SK-N-SH (cell line): ENCODE data around the gene PNCK. TPM values are rescaled to one million over a fixed set of nuclear protein-coding genes. Genes with fewer than 3 reads are reported as not detected.
A peak's percentile ranks its signal among the peaks of the same experiment; 100 is the strongest.

Source experiments
- CTCF ChIA-PET: fragments of 300-600, 350-600 bp; formaldehyde crosslinking; extraction: SDS; loops from one replicate; lab custom pipeline; 2021; lab: Yijun Ruan, JAX
- POLR2A ChIA-PET: fragments of 350-600 bp; sonication (Branson Sonifier 250); formaldehyde crosslinking; extraction: SDS; loops from one replicate; lab custom pipeline; 2020; ENCODE audit warnings: antibody characterized with exemption, inconsistent platforms; lab: Yijun Ruan, JAX
- DNase-seq: peaks from one replicate; pipeline ENCODE4 v3.0.0; 2012
- H2AFZ ChIP-seq: fragments of 200-600 bp; sonication (generic); 2 replicates; pipeline ENCODE4 v1.8.1; 2016; ENCODE audit warnings: antibody characterized with exemption, mild to moderate bottlenecking, low read depth
- H3F3A ChIP-seq: fragments of 200-600 bp; sonication (generic); replicated peaks from 2 replicates; pipeline ENCODE3; 2016; ENCODE audit warnings: antibody characterized with exemption, mild to moderate bottlenecking; ENCODE audit not compliant: insufficient read depth
- H3K27ac ChIP-seq, 2 experiments: fragments of 200-500 bp in 1 of 2; fragments of 200-600 bp in 1 of 2; sonication (Bioruptor generic) in 1 of 2; sonication (generic), shearing (Covaris generic) in 1 of 2; 2 replicates each; pipeline versions ENCODE4 v1.5.1 to v1.6.1; 2014 to 2016; ENCODE audit warnings: low read depth in 2 of 2, inconsistent platforms in 1 of 2, low read length in 1 of 2, mild to moderate bottlenecking in 1 of 2, mixed read lengths in 1 of 2
- H3K27me3 ChIP-seq: fragments of 200-600 bp; sonication (generic), shearing (Covaris generic); 2 replicates; pipeline ENCODE4 v1.6.1; 2016; ENCODE audit warnings: mixed run types; ENCODE audit not compliant: insufficient read depth
- H3K36me3 ChIP-seq, 2 experiments: fragments of 200-500 bp in 1 of 2; fragments of 200-600 bp in 1 of 2; sonication (Bioruptor generic) in 1 of 2; sonication (generic) in 1 of 2; replicated peaks in 1 of 2; 2 replicates each; pipeline versions ENCODE3 to v1.5.1; 2014 to 2016; ENCODE audit warnings: low read length in 1 of 2, mild to moderate bottlenecking in 1 of 2; ENCODE audit not compliant: insufficient read depth in 2 of 2, control insufficient read depth in 1 of 2
- H3K4me1 ChIP-seq, 2 experiments: fragments of 200-500 bp in 1 of 2; fragments of 200-600 bp in 1 of 2; sonication (Bioruptor generic) in 1 of 2; sonication (generic), shearing (Covaris generic) in 1 of 2; 2 replicates each; pipeline versions ENCODE4 v1.5.1 to v1.6.1; 2014 to 2016; ENCODE audit warnings: low read depth in 1 of 2, low read length in 1 of 2, mixed run types in 1 of 2; ENCODE audit not compliant: insufficient read depth in 2 of 2, control insufficient read depth in 1 of 2
- H3K4me2 ChIP-seq: fragments of 200-600 bp; sonication (generic), shearing (Covaris generic); 2 replicates; pipeline ENCODE4 v1.6.1; 2017; ENCODE audit warnings: mixed run types
- H3K4me3 ChIP-seq, 2 experiments: fragments of 200-500 bp in 1 of 2; fragments of 200-600 bp in 1 of 2; sonication (Bioruptor generic) in 1 of 2; sonication (generic), shearing (Covaris generic) in 1 of 2; 2 replicates each; pipeline versions ENCODE4 v1.5.1 to v1.8.1; 2014 to 2016; ENCODE audit warnings: low read depth in 2 of 2, inconsistent platforms in 1 of 2, low read length in 1 of 2, mild to moderate bottlenecking in 1 of 2, mixed read lengths in 1 of 2, moderate library complexity in 1 of 2
- H3K79me2 ChIP-seq: fragments of 200-600 bp; sonication (generic); 2 replicates; pipeline ENCODE4 v1.8.1; 2017; ENCODE audit warnings: mild to moderate bottlenecking; ENCODE audit not compliant: insufficient read depth
- H3K9ac ChIP-seq: fragments of 200-600 bp; sonication (generic); 2 replicates; pipeline ENCODE4 v1.6.1; 2017; ENCODE audit warnings: mixed run types
- H3K9me2 ChIP-seq: fragments of 200-600 bp; sonication (generic); 2 replicates; pipeline ENCODE4 v1.6.1; 2017; ENCODE audit warnings: mixed run types
- H3K9me3 ChIP-seq: fragments of 200-600 bp; sonication (generic); 2 replicates; pipeline ENCODE4 v1.6.1; 2017; ENCODE audit warnings: mixed run types, mild to moderate bottlenecking, moderate library complexity
- H4K20me1 ChIP-seq: fragments of 200-600 bp; sonication (generic); 2 replicates; pipeline ENCODE4 v1.6.1; 2017; ENCODE audit warnings: mild to moderate bottlenecking, mixed run types; ENCODE audit not compliant: insufficient read depth
- FOSL2 ChIP-seq: IDR thresholded peaks from 2 replicates; pipeline ENCODE4 v1.4.0; 2012; ENCODE audit warnings: low read depth, mild to moderate bottlenecking, moderate library complexity, borderline replicate concordance
- FOXM1 ChIP-seq: IDR thresholded peaks from 2 replicates; pipeline ENCODE4 v1.4.0; 2012; ENCODE audit warnings: low read depth, mild to moderate bottlenecking
- NFIC ChIP-seq: IDR thresholded peaks from 2 replicates; pipeline ENCODE4 v1.4.0; 2012; ENCODE audit warnings: borderline replicate concordance
- RCOR1 ChIP-seq: fragments of 150-350 bp; IDR thresholded peaks from 2 replicates; pipeline ENCODE4 v1.6.1; 2017; ENCODE audit warnings: antibody characterized with exemption, low read length
- RFX5 ChIP-seq: IDR thresholded peaks from 2 replicates; pipeline ENCODE4 v1.6.1; 2012; ENCODE audit warnings: mild to moderate bottlenecking, improper control_type of control experiment, low read length
- RXRA ChIP-seq: IDR thresholded peaks from 2 replicates; pipeline ENCODE4 v1.4.0; 2012; ENCODE audit warnings: low read depth, mild to moderate bottlenecking, borderline replicate concordance
- SIN3A ChIP-seq: IDR thresholded peaks from 2 replicates; pipeline ENCODE4 v1.6.1; 2012; ENCODE audit warnings: low read depth, mild to moderate bottlenecking, low read length, moderate library complexity, borderline replicate concordance
- TAF1 ChIP-seq: IDR thresholded peaks from 2 replicates; pipeline ENCODE4 v1.6.1; 2012; ENCODE audit warnings: low read depth, mild to moderate bottlenecking, low read length, moderate library complexity, borderline replicate concordance
- TCF12 ChIP-seq: IDR thresholded peaks from 2 replicates; pipeline ENCODE4 v1.4.0; 2012
- WGBS: methylation state at CpG from one replicate; pipeline ENCODE4 v1.1.6; 2017; ENCODE audit warnings: low lambda C conversion rate; 5-methylcytosine and 5-hydroxymethylcytosine counted together
- polyA plus RNA-seq, 3 experiments: library from polyadenylated mRNA; depleted of rRNA; stranded (reverse); fragments of >200 nt; gene quantifications; 2 replicates each; pipeline ENCODE4 v1.2.3, GENCODE V29; 2012
- TF ChIP-seq, protein P1 (sequence below): IDR thresholded peaks from 2 replicates; pipeline ENCODE4 v1.4.0; 2012; ENCODE audit warnings: low read depth, borderline replicate concordance
- TF ChIP-seq, protein P2 (sequence below): IDR thresholded peaks from 2 replicates; pipeline ENCODE4 v1.4.0; 2012; ENCODE audit warnings: low read depth, borderline replicate concordance
- TF ChIP-seq, protein P3 (sequence below): IDR thresholded peaks from 2 replicates; pipeline ENCODE4 v1.6.1; 2012; ENCODE audit warnings: mild to moderate bottlenecking, low read depth, low read length, moderate library complexity
- TF ChIP-seq, protein P4 (sequence below): fragments of 150-350 bp; IDR thresholded peaks from 2 replicates; pipeline ENCODE4 v1.6.1; 2016; ENCODE audit warnings: mild to moderate bottlenecking, low read depth, low read length
- TF ChIP-seq, protein P5 (sequence below): fragments of 200-600 bp; sonication (generic); IDR thresholded peaks from 2 replicates; pipeline ENCODE4 v1.6.1; 2017; ENCODE audit warnings: antibody characterized with exemption, mild to moderate bottlenecking, moderate library complexity

Gene PNCK
- polyA plus RNA-seq, 1 of the 3 experiments (the other 2 are of a cell fraction): 1.2 TPM

DNA sequence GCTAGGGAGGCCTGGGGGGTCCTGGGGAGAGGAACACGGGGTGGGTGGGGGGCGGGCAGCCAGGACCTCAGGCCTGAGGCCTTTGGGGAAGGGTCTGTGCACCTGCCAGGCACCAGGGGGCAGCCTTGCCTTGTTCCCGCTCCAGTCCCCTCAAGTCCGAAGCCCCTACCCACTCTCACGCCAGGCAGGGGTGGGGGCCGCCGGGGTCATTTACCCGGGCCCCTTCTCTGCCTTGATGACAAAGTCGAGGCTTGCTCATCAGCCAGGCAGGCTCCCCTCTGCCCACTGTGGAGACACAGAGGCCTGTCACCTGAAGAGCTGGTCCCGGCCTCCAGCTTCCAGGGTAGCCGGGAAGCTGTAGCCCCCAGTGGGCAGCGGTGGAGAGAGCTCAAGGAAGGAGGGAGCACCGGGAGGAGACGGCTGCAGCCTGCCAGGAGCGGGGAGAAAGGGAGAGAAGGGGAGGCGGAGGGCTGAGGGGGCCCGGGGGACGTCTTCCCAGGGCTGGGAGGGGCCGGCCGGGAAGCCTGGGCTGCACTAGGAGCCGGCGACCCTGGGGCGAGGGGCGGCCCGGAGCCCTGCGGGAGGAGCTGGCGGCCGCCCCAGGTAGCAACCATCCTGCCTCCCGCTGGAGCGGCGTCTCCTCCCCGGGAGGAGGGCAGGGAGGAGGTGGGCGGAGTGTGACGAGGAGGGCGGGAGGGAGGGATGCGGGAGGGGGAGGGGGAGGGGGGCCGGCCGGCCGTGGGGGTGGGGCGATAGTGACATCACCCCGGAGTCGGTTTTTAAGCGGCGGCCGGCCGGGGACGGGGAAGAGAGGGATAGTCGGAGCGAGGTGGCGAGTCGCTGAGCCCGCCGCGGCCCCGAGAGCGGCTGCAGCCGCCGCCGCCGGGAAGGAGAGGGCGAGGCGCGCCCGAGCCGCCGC, 13.8 kb upstream of the PNCK start, which contains the start of gene SLC6A8 (continued):
- TF ChIP-seq, protein P1, sequence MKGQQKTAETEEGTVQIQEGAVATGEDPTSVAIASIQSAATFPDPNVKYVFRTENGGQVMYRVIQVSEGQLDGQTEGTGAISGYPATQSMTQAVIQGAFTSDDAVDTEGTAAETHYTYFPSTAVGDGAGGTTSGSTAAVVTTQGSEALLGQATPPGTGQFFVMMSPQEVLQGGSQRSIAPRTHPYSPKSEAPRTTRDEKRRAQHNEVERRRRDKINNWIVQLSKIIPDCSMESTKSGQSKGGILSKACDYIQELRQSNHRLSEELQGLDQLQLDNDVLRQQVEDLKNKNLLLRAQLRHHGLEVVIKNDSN: no peak
- TF ChIP-seq NFIC (no peak), SIN3A (no peak), TAF1 (peak; percentile 68)

DNA sequence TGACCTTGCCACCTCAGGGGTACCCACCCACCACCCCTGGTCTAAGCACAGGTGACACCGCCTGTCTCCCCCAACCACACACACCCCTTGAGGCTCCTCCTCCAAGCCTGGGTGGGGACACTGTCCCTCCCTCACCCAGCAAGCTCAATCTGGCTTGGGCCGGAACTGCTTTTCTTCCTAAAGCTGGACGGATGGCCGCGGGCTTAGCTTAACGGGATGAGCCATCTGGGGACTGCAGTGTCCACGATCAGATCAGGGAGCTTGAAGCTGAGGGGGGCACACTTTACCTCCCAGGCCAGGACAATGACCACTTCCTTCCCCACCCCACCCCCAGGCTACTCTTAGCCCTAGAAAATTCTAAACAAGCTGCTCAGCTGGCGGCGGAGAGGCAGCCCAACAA, 13.1 kb upstream of the PNCK start:
- H3K9me3 ChIP-seq: no peaks in the 10 kb centered on the region
- POLR2A ChIA-PET: no interaction called here
- no peaks in the 10 kb centered on the region for H3K9me2 ChIP-seq
- peaks cover 0 to 2% of the 10 kb centered on the region in 2 experiments for H3K36me3 ChIP-seq
- DNase-seq: no peak
- no peaks in the 10 kb centered on the region for H3F3A ChIP-seq
- peaks cover 0 to 36% of the 10 kb centered on the region in 2 experiments; a peak in 1 of 4 replicates for H3K4me1 ChIP-seq
- no peak overlapping the region for H3K4me3 ChIP-seq
- H3K9ac ChIP-seq: no peak overlapping the region
- CTCF ChIA-PET: interaction anchor here (0.9 to 4.5 kb wide), 7 partner anchors 14 to 133 kb away, joined by 3 to 33 read pairs (median 5); no protein-coding TSS in a partner anchor
- H4K20me1 ChIP-seq: peaks cover 9% of the 10 kb centered on the region; the same call in 1 of the 2 replicates
- no peak overlapping the region for H2AFZ ChIP-seq
- no peak for TF ChIP-seq FOXM1
- TF ChIP-seq, protein P2, sequence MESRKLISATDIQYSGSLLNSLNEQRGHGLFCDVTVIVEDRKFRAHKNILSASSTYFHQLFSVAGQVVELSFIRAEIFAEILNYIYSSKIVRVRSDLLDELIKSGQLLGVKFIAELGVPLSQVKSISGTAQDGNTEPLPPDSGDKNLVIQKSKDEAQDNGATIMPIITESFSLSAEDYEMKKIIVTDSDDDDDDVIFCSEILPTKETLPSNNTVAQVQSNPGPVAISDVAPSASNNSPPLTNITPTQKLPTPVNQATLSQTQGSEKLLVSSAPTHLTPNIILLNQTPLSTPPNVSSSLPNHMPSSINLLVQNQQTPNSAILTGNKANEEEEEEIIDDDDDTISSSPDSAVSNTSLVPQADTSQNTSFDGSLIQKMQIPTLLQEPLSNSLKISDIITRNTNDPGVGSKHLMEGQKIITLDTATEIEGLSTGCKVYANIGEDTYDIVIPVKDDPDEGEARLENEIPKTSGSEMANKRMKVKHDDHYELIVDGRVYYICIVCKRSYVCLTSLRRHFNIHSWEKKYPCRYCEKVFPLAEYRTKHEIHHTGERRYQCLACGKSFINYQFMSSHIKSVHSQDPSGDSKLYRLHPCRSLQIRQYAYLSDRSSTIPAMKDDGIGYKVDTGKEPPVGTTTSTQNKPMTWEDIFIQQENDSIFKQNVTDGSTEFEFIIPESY: no peak
- TF ChIP-seq, protein P3, sequence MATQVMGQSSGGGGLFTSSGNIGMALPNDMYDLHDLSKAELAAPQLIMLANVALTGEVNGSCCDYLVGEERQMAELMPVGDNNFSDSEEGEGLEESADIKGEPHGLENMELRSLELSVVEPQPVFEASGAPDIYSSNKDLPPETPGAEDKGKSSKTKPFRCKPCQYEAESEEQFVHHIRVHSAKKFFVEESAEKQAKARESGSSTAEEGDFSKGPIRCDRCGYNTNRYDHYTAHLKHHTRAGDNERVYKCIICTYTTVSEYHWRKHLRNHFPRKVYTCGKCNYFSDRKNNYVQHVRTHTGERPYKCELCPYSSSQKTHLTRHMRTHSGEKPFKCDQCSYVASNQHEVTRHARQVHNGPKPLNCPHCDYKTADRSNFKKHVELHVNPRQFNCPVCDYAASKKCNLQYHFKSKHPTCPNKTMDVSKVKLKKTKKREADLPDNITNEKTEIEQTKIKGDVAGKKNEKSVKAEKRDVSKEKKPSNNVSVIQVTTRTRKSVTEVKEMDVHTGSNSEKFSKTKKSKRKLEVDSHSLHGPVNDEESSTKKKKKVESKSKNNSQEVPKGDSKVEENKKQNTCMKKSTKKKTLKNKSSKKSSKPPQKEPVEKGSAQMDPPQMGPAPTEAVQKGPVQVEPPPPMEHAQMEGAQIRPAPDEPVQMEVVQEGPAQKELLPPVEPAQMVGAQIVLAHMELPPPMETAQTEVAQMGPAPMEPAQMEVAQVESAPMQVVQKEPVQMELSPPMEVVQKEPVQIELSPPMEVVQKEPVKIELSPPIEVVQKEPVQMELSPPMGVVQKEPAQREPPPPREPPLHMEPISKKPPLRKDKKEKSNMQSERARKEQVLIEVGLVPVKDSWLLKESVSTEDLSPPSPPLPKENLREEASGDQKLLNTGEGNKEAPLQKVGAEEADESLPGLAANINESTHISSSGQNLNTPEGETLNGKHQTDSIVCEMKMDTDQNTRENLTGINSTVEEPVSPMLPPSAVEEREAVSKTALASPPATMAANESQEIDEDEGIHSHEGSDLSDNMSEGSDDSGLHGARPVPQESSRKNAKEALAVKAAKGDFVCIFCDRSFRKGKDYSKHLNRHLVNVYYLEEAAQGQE: no peak
- no peak for TF ChIP-seq RFX5
- TF ChIP-seq, protein P4, sequence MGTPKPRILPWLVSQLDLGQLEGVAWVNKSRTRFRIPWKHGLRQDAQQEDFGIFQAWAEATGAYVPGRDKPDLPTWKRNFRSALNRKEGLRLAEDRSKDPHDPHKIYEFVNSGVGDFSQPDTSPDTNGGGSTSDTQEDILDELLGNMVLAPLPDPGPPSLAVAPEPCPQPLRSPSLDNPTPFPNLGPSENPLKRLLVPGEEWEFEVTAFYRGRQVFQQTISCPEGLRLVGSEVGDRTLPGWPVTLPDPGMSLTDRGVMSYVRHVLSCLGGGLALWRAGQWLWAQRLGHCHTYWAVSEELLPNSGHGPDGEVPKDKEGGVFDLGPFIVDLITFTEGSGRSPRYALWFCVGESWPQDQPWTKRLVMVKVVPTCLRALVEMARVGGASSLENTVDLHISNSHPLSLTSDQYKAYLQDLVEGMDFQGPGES: no peak
- TF ChIP-seq, protein P1: no peak
- TF ChIP-seq FOSL2: no peak
- TF ChIP-seq RXRA: no peak
- TF ChIP-seq, protein P5, sequence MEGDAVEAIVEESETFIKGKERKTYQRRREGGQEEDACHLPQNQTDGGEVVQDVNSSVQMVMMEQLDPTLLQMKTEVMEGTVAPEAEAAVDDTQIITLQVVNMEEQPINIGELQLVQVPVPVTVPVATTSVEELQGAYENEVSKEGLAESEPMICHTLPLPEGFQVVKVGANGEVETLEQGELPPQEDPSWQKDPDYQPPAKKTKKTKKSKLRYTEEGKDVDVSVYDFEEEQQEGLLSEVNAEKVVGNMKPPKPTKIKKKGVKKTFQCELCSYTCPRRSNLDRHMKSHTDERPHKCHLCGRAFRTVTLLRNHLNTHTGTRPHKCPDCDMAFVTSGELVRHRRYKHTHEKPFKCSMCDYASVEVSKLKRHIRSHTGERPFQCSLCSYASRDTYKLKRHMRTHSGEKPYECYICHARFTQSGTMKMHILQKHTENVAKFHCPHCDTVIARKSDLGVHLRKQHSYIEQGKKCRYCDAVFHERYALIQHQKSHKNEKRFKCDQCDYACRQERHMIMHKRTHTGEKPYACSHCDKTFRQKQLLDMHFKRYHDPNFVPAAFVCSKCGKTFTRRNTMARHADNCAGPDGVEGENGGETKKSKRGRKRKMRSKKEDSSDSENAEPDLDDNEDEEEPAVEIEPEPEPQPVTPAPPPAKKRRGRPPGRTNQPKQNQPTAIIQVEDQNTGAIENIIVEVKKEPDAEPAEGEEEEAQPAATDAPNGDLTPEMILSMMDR: no peak
- no peak for TF ChIP-seq TCF12
- no peak for TF ChIP-seq RCOR1
- peaks cover 12% of the 10 kb centered on the region for H3K79me2 ChIP-seq
- 38% methylated on average over 7 of the region's 9 CpGs for WGBS
- H3K27me3 ChIP-seq: peaks cover 7% of the 10 kb centered on the region; the same call in 1 of the 2 replicates
- H3K4me2 ChIP-seq: peak overlapping the region; percentile 73; the same call in 1 of the 2 replicates
- no peak overlapping the region for H3K27ac ChIP-seq
